ENCODE results near the gene NTMT1. TPM values are rescaled to one million over a fixed set of nuclear protein-coding genes. Genes with fewer than 3 reads are reported as not detected.
"Not testable (repeated sequence)": the region's sequence is repeated elsewhere in the genome, so short reads cannot be mapped to it uniquely, and the experiment has no call there.

The NTMT1 gene
- polyA plus RNA-seq, 3 donors = 28.5 to 38.1 (median 32.6) TPM

DNA sequence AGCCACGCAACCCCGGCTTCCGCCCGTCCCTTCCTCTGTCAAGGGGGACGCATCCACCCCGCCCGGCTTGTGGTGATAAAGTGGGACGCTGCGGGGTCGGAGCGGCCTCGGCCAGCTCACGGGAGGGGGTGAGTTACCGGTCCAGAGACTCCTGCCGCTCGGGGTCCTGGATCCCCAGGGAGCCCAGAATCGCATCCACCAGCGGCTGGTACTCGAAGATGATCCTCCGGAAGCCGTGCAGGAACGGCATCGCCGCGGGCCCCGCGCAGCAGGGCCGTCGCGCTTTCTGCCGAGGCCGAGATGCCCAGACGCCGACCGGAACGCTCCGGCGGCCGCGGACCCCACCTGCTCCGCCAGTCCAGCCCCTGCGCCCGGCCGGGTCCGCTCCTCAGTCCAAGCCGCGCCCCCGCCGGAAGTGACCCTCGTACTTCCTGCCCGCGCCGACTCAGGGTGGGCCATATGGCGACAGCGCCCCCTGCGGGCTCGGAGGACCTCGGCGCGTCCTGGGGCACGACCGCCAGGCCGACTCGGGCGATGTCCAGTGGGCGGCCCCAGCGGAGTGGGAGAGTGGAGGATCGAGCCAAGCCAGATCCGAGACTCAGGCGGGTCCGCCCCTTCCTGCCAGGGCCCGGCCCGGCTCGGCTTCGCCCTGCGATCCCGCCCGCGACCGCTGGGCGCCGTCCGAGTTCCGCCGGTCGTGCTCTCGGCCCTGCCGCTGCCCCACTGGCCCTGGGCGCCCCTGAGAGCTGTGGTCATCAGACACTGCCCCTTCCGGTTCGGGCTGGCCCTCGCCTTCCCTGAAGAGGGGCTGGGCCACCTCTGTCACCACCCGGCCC, 16.0 kb downstream of the NTMT1 start, which contains the start of gene ASB6:
Gene ASB6, minus strand, starts transcription at position 402 of the 836 bp plus-strand sequence. Its CDS starts 152 bp downstream, at position 250.
- peak; percentile 89 to 98 (median 95) for DNase-seq (ENCODE audit: extremely low read depth in 1 of 11, low read depth in 9 of 11, low spot score in 4 of 11)

DNA sequence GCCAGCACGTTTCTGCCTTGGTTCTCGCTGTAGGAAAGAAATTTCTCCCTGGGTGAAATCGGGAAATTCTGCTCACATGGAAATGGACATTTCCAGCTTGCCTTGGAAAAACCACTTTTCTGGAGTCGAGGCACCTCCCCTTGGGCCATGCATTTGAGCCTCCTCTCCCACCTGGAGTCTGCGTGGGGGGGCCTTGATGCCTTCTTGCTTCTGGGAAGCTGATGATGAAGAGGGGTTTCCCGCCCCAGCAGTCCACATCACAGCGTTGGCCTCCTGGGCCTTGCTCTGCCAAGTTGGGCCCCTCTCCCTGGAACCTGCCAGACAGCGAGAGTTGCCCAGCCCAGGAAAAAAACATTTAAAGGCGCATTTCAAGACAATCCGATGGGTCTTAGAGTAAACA, 17.7 kb downstream of the NTMT1 start:
- DNase-seq (ENCODE audit: extremely low read depth in 1 of 11, low read depth in 9 of 11, low spot score in 4 of 11) = no peak

GRCh38 chr9:129644365-129644764, 18.4 kb downstream of the NTMT1 start:
- no peak for DNase-seq (ENCODE audit: extremely low read depth in 1 of 11, low read depth in 9 of 11, low spot score in 4 of 11)

DNA sequence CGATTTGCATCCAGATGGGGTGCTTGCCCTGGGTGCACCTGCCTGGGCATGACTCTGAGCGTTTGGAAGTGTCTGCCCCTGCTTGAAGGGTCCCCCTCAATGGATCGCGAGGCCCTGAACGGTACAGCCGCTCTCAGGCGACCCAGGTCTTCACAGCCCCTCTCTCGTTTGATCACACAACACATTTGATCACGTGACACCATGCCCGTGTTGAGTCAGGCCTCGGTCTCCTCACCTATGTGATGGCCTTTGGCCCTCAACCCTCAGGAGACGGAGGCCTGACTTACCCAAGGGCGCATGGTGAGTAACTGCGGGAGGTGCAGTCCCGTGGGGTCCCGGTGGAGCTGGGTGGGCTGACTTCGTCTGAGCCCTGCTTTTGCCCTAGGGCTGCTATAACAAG, 18.9 kb downstream of the NTMT1 start:
- no peak for DNase-seq (ENCODE audit: extremely low read depth in 1 of 11, low read depth in 9 of 11, low spot score in 4 of 11)

- DNase-seq (ENCODE audit: extremely low read depth in 1 of 11, low read depth in 9 of 11, low spot score in 4 of 11) = no peak
Observed at GRCh38 chr9:129646252-129646651, 20.3 kb downstream of the NTMT1 start.

GRCh38 chr9:129646654-129647053, 20.7 kb downstream of the NTMT1 start:
- no peak for DNase-seq (ENCODE audit: extremely low read depth in 1 of 11, low read depth in 9 of 11, low spot score in 4 of 11)

DNA sequence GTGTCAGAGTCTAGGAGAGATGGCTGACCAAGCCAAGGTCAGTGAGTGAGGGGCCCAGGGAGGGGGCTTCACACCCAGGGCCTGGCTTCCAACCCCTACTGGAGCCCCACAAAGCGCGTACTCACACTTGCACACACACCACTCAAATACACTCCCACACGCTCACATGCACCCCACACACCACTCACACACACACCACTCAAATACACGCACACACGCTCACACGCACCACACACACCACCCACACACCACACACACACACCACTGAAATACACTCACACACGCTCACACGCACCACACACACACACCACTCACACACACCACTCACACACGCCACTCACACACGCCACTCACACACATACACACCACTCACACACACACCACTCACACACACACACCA, 21.7 kb downstream of the NTMT1 start:
- DNase-seq (ENCODE audit: extremely low read depth in 1 of 11, low read depth in 9 of 11, low spot score in 4 of 11) = no peak

GRCh38 chr9:129648092-129648763, 22.3 kb downstream of the NTMT1 start:
- no peak for DNase-seq (ENCODE audit: extremely low read depth in 1 of 11, low read depth in 9 of 11, low spot score in 4 of 11)

- DNase-seq (ENCODE audit: extremely low read depth in 1 of 11, low read depth in 9 of 11, low spot score in 4 of 11) = no peak
Observed at GRCh38 chr9:129648764-129649115, 22.8 kb downstream of the NTMT1 start.

- no peak for DNase-seq (ENCODE audit: extremely low read depth in 1 of 11, low read depth in 9 of 11, low spot score in 4 of 11)
Observed at GRCh38 chr9:129649726-129650679, 24.0 kb downstream of the NTMT1 start.

GRCh38 chr9:129650680-129651235, 24.8 kb downstream of the NTMT1 start:
- no peak for DNase-seq (ENCODE audit: extremely low read depth in 1 of 11, low read depth in 9 of 11, low spot score in 4 of 11)

DNA sequence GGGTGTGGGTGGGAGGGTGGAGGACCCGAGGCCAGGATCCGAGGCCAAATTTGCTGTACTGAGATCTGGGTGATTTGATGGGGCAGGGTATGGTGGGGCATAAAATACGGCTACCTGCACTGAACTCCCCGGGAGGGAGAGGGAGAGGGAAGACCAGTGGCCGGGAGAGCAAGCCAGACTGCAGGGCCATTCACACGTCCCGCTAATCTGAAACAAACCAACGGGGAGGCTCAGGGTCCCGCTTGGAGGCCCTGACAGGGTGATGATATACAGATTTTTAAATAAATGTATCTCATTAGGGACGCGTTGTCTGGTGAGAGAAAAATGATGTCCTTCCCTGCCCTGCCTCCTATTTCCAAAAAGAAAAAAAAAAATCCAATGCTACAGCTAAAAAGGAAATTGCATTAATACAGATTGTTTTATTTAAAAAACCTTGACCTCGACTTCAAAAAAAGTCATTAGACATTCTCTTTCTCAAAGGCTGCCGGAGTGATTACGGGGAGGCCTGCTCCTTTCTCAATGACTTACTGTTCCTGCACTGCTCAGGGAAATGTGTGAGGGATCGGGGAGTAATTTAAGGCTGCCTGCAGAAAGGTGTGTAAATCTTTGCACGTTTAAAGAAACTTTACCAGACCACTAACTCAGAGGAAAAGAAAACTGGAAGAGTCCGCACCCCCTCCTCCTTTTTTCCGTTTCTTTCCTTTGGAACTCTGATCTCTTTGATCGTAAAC, 28.0 kb downstream of the NTMT1 start:
- peak in 10 of 11 donors; percentile 49 to 76 (median 60) for DNase-seq (ENCODE audit: extremely low read depth in 1 of 11, low read depth in 9 of 11, low spot score in 4 of 11)

- no peak for DNase-seq (ENCODE audit: extremely low read depth in 1 of 11, low read depth in 9 of 11, low spot score in 4 of 11)
Observed at GRCh38 chr9:129654554-129655040, 28.6 kb downstream of the NTMT1 start.

GRCh38 chr9:129655154-129655553, 29.2 kb downstream of the NTMT1 start:
- DNase-seq (ENCODE audit: extremely low read depth in 1 of 11, low read depth in 9 of 11, low spot score in 4 of 11) = no peak

- no peak for DNase-seq (ENCODE audit: extremely low read depth in 1 of 11, low read depth in 9 of 11, low spot score in 4 of 11)
Observed at GRCh38 chr9:129655696-129656095, 29.7 kb downstream of the NTMT1 start.

GRCh38 chr9:129656795-129657390, 30.9 kb downstream of the NTMT1 start:
- no peak for DNase-seq (ENCODE audit: extremely low read depth in 1 of 11, low read depth in 9 of 11, low spot score in 4 of 11)

- no peak for DNase-seq (ENCODE audit: extremely low read depth in 1 of 11, low read depth in 9 of 11, low spot score in 4 of 11)
Observed at GRCh38 chr9:129661029-129661428, 35.1 kb downstream of the NTMT1 start.

DNA sequence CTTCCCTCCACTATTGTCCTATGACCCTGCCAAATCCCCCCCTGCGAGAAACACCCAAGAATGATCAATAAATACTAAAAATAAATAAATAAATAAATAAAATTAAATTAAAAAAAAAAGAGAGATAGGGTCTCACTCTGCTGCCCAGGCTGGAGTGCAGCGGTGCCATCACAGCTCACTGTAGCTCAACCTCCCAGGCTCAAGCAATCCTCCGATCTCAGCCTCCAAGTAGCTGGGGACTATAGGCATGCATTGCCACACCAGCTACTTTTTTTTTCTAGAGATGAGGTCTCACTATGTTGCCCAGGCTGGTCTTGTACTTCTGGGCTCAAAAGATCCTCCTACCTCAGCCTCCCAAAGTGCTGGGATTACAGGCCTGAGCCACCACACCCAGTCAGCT, 36.3 kb downstream of the NTMT1 start:
- DNase-seq (ENCODE audit: extremely low read depth in 1 of 11, low read depth in 9 of 11, low spot score in 4 of 11) = not testable (repeated sequence)

All from renal cortex interstitium (tissue), 11 donors.